ENCODE data around the gene GGA3.

- no peak for TF ChIP-seq LEF1 (IDR thresholded peaks at IDR 0.05; ENCODE audit: borderline replicate concordance)
- TF ChIP-seq NFRKB (IDR thresholded peaks at IDR 0.05), result no peak
Observed at GRCh38 chr17:75208161-75208560, 53.2 kb downstream of the GGA3 start.

All from HEK293T (cell line).